HepG2 (cell line): ENCODE measurements around the gene GRM4. TPM values are rescaled to one million over a fixed set of nuclear protein-coding genes. Genes with fewer than 3 reads are reported as not detected.

Experiments
- ATF3 ChIP-seq: sonication (generic); formaldehyde crosslinking; IDR thresholded peaks from 2 replicates; pipeline ENCODE4 v1.4.0; 2020; ENCODE audit warnings: missing genetic modification reagents
- CENPT ChIP-seq: sonication (generic); formaldehyde crosslinking; IDR thresholded peaks from 2 replicates; pipeline ENCODE4 v1.8.0; 2022; ENCODE audit warnings: low read depth, mild to moderate bottlenecking, moderate library complexity, missing genetic modification reagents
- CSRNP1 ChIP-seq: sonication (generic); formaldehyde crosslinking; IDR thresholded peaks from 2 replicates; pipeline ENCODE4 v1.8.1; 2023; ENCODE audit warnings: mild to moderate bottlenecking, missing genetic modification reagents
- DNMT1 ChIP-seq: sonication (generic); formaldehyde crosslinking; IDR thresholded peaks from 2 replicates; pipeline ENCODE4 v1.5.1; 2020; ENCODE audit warnings: mild to moderate bottlenecking, missing genetic modification reagents
- DRAP1 ChIP-seq: IDR thresholded peaks from 2 replicates; pipeline ENCODE4 v1.6.1; 2016; ENCODE audit warnings: missing genetic modification reagents, missing compliant biosample characterization
- EP300 ChIP-seq, 3 experiments: sonication (generic) in 1 of 3; formaldehyde crosslinking in 1 of 3; IDR thresholded peaks; 2 replicates each; pipeline versions ENCODE4 v1.5.1 to v1.6.1; 2011 to 2020; ENCODE audit warnings: low read depth in 2 of 3, low read length in 2 of 3, borderline replicate concordance in 1 of 3, improper control_type of control experiment in 1 of 3, mild to moderate bottlenecking in 1 of 3, missing genetic modification reagents in 1 of 3, moderate library complexity in 1 of 3
- FOXK1 ChIP-seq: sonication (generic); formaldehyde crosslinking; IDR thresholded peaks from 2 replicates; pipeline ENCODE4 v1.4.0; 2020; ENCODE audit warnings: low read depth, missing genetic modification reagents, borderline replicate concordance
- MYNN ChIP-seq: sonication (generic); formaldehyde crosslinking; IDR thresholded peaks from 2 replicates; pipeline ENCODE4 v1.4.0; 2020; ENCODE audit warnings: mild to moderate bottlenecking, low read depth, missing genetic modification reagents
- NFRKB ChIP-seq: fragments of 450-650 bp; IDR thresholded peaks from 2 replicates; pipeline ENCODE4 v1.6.1; 2017
- PPARG ChIP-seq: conservative IDR thresholded peaks from 2 replicates; pipeline ENCODE4 v1.6.1; 2016; ENCODE audit warnings: missing biosample characterization, missing genetic modification reagents
- RARG ChIP-seq: sonication (generic); formaldehyde crosslinking; IDR thresholded peaks from 2 replicates; pipeline ENCODE4 v1.4.0; 2020; ENCODE audit warnings: low read depth, mild to moderate bottlenecking, missing genetic modification reagents
- REL ChIP-seq: sonication (generic); formaldehyde crosslinking; conservative IDR thresholded peaks from 2 replicates; pipeline ENCODE4 v1.8.0; 2022; ENCODE audit warnings: mild to moderate bottlenecking, missing genetic modification reagents, moderate library complexity
- SETDB1 ChIP-seq: sonication (generic); formaldehyde crosslinking; IDR thresholded peaks from 2 replicates; pipeline ENCODE4 v1.5.1; 2020; ENCODE audit warnings: missing genetic modification reagents, mild to moderate bottlenecking, borderline replicate concordance
- SRSF1 ChIP-seq: fragments of 200-400 bp; formaldehyde crosslinking; optimal IDR thresholded peaks from 2 replicates; pipeline ENCODE3; 2017; ENCODE audit warnings: mild to moderate bottlenecking, low read depth, low read length, moderate library complexity
- XBP1 ChIP-seq: sonication (generic); formaldehyde crosslinking; IDR thresholded peaks from 2 replicates; pipeline ENCODE4 v1.5.0; 2020; ENCODE audit warnings: missing genetic modification reagents
- ZBTB8A ChIP-seq: sonication (generic); formaldehyde crosslinking; IDR thresholded peaks from 2 replicates; pipeline ENCODE4 v1.4.0; 2020; ENCODE audit warnings: mild to moderate bottlenecking, low read depth, missing genetic modification reagents, borderline replicate concordance
- ZNF180 ChIP-seq: sonication (generic); formaldehyde crosslinking; IDR thresholded peaks from 2 replicates; pipeline ENCODE4 v1.4.0; 2020; ENCODE audit warnings: low read depth, missing genetic modification reagents, borderline replicate concordance
- ZNF251 ChIP-seq: sonication (generic); formaldehyde crosslinking; IDR thresholded peaks from 2 replicates; pipeline ENCODE4 v1.9.0; 2021; ENCODE audit warnings: mild to moderate bottlenecking, missing genetic modification reagents
- ZNF280D ChIP-seq: sonication (generic); formaldehyde crosslinking; IDR thresholded peaks from 2 replicates; pipeline ENCODE4 v1.5.1; 2020; ENCODE audit warnings: mild to moderate bottlenecking, missing genetic modification reagents
- ZNF484 ChIP-seq: sonication (generic); formaldehyde crosslinking; IDR thresholded peaks from 2 replicates; pipeline ENCODE4 v1.5.1; 2020; ENCODE audit warnings: mild to moderate bottlenecking, low read depth, missing genetic modification reagents, borderline replicate concordance
- ZNF570 ChIP-seq: sonication (generic); formaldehyde crosslinking; IDR thresholded peaks from 2 replicates; pipeline ENCODE4 v1.4.0; 2020; ENCODE audit warnings: mild to moderate bottlenecking, missing genetic modification reagents, borderline replicate concordance
- ZNF709 ChIP-seq: sonication (generic); formaldehyde crosslinking; IDR thresholded peaks from 2 replicates; pipeline ENCODE4 v1.5.0; 2020; ENCODE audit warnings: mild to moderate bottlenecking, missing genetic modification reagents
- polyA plus RNA-seq, 8 experiments: library from polyadenylated mRNA; depleted of rRNA in 3 of 8; stranded (reverse) in 7 of 8; unstranded in 1 of 8; fragments of >200 nt; fragmentation: Illumina TruSeq in 4 of 8; extraction: Trizol in 4 of 8; gene quantifications; 2 replicates each; pipeline versions ENCODE4 v1.2.1 to v1.2.3, GENCODE V29; 2011 to 2016; ENCODE audit warnings: low read depth in 4 of 8, missing spikeins in 1 of 8, mixed read lengths in 1 of 8; ENCODE audit not compliant: insufficient read depth in 1 of 8
- total RNA-seq, 5 experiments: library from RNA; depleted of rRNA; stranded (reverse); fragments of >200 nt; fragmentation: Illumina TruSeq; extraction: Trizol; gene quantifications; 2 replicates each; pipeline ENCODE4 v1.2.3, GENCODE V29; 2016; ENCODE audit warnings: low read depth in 1 of 5

GRM4 gene
- total and polyA plus RNA-seq, 2 of the 13 experiments (the other 11 are each of a cell fraction or from before 2014, with no cell fraction given), result not detected

GRCh38 chr6:33988121-33989015 lies 157.5 kb downstream of the GRM4 start (continued):
- TF ChIP-seq CSRNP1 (CRISPR knock-in tag), result peak; percentile 65; the same call in 1 of the 2 replicates
- no peak for TF ChIP-seq ZNF570
- peak; percentile 96 for TF ChIP-seq FOXK1 (CRISPR knock-in tag)
- TF ChIP-seq NFRKB, result no peak
- peak; percentile 53; the same call in 1 of the 2 replicates for TF ChIP-seq DRAP1
- no peak for TF ChIP-seq ZNF180 (CRISPR knock-in tag)
- TF ChIP-seq ZBTB8A (CRISPR knock-in tag), result no peak
- TF ChIP-seq ZNF484, result no peak
- TF ChIP-seq DNMT1 (CRISPR knock-in tag), result no peak
- no peak for TF ChIP-seq RARG (CRISPR knock-in tag)
- no peak for TF ChIP-seq ZNF251 (CRISPR knock-in tag)
- peak; percentile 55 to 93; a peak in 3 of 4 replicates for TF ChIP-seq EP300 (IDR thresholded peaks at IDR 0.05; ENCODE audit: low read depth in 2 of 2, low read length in 2 of 2)
- peak; percentile 81 for TF ChIP-seq EP300 (CRISPR knock-in tag; IDR thresholded peaks at IDR 0.05; ENCODE audit: borderline replicate concordance)
- no peak for TF ChIP-seq ZNF709 (CRISPR knock-in tag)
- no peak for TF ChIP-seq ZNF280D
- no peak for TF ChIP-seq REL (CRISPR knock-in tag)
- TF ChIP-seq SETDB1 (CRISPR knock-in tag), result no peak
- no peak; the same call in 1 of the 2 replicates for TF ChIP-seq MYNN
- TF ChIP-seq CENPT (CRISPR knock-in tag), result no peak
- TF ChIP-seq XBP1 (CRISPR knock-in tag), result no peak
- no peak for TF ChIP-seq SRSF1
- peak; percentile 88 for TF ChIP-seq PPARG (CRISPR knock-in tag)
- peak; percentile 53; the same call in 1 of the 2 replicates for TF ChIP-seq ATF3 (CRISPR knock-in tag)
